Stimulated activated CD4-positive, alpha-beta T cell treated with anti-CD3 and anti-CD28 coated beads, Interleukin-2, amount 100 ng/mL, for 24 hours (primary cell): ENCODE data around the gene HYI.
"Not testable (repeated sequence)": the region's sequence is repeated elsewhere in the genome, so short reads cannot be mapped to it uniquely, and the experiment has no call there.

Experiments used
- DNase-seq, 2 donors: peaks; one replicate each; pipeline ENCODE4 v3.0.0-alpha.2; 2020

The HYI gene

GRCh38 chr1:43464681-43465504, 11.2 kb upstream of the HYI start:
- DNase-seq: no peak

GRCh38 chr1:43463479-43463878, 9.7 kb upstream of the HYI start:
- no peak for DNase-seq

GRCh38 chr1:43460988-43461693, 7.4 kb upstream of the HYI start:
- no peak for DNase-seq

- DNase-seq: not testable (repeated sequence)
These were observed 4.6 kb upstream of the HYI start for GRCh38 chr1:43458379-43458778.

- peak in 1 of 2 donors; percentile 14 for DNase-seq
These were observed 1.6 kb upstream of the HYI start for GRCh38 chr1:43455213-43455889.

- peak; percentile 60 to 61 for DNase-seq
These were observed 710 bp upstream of the HYI start for GRCh38 chr1:43454270-43455011.

GRCh38 chr1:43452789-43453441, 816 bp downstream of the HYI start:
- DNase-seq: no peak

- no peak for DNase-seq
These were observed 1.8 kb downstream of the HYI start for GRCh38 chr1:43451701-43452532.

GRCh38 chr1:43451157-43451591, 2.6 kb downstream of the HYI start:
- DNase-seq: no peak

- no peak for DNase-seq
These were observed 3.3 kb downstream of the HYI start for GRCh38 chr1:43450251-43450941.

GRCh38 chr1:43449708-43450069, 4.0 kb downstream of the HYI start:
- DNase-seq: no peak

- DNase-seq: no peak
These were observed 4.6 kb downstream of the HYI start for GRCh38 chr1:43448955-43449707.

- DNase-seq: no peak
These were observed 5.6 kb downstream of the HYI start for GRCh38 chr1:43447891-43448708.

GRCh38 chr1:43446881-43447835, 6.6 kb downstream of the HYI start:
- DNase-seq: no peak

GRCh38 chr1:43446388-43446740, 7.4 kb downstream of the HYI start:
- no peak for DNase-seq

GRCh38 chr1:43445606-43446387, 7.9 kb downstream of the HYI start:
- DNase-seq: no peak

GRCh38 chr1:43444836-43445235, 8.9 kb downstream of the HYI start:
- no peak for DNase-seq
